Activated CD4-positive, alpha-beta T cell treated with anti-CD3 and anti-CD28 coated beads, Interleukin-2, Interleukin-4, amounts not matched to agents 100 ng/mL and 50 ng/mL, durations not matched to agents 16 hours and 8 hours (primary cell): ENCODE measurements around the gene GLI1.
"Not testable (repeated sequence)": the region's sequence is repeated elsewhere in the genome, so short reads cannot be mapped to it uniquely, and the experiment has no call there.

ENCODE experiments used
- DNase-seq: peaks from one replicate; pipeline ENCODE4 v3.0.0-alpha.2; 2020; ENCODE audit warnings: low spot score

Gene GLI1

DNA sequence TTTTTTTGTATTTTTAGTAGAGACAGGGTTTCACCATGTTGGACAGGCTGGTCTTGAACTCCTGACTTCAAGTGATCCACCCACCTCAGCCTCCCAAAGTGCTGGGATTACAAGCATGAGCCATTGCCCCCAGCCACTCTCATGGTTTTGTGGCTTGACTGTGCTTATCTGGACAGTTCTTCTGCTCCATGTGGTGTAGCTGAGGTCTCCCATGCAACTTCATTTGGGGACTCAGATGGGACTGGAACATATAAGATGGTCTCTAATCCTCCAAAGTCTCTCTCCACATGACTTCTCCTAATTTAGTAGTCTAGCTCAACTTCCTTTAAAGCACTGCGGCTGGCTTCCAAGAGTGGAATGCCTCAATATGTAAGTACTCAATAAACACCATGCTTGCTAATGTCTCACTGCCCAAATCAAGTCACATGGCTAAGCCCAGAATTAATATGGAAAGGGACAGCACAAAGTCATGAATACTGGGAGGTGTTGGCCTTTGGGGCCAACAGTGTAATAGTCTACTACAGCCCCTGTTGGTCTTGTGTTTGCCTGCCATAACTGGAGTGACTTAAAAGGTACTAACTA lies 17.6 kb upstream of the GLI1 start:
- DNase-seq = no peak

- DNase-seq = not testable (repeated sequence)
Observed at GRCh38 chr12:57444337-57444736, 15.2 kb upstream of the GLI1 start.

DNA sequence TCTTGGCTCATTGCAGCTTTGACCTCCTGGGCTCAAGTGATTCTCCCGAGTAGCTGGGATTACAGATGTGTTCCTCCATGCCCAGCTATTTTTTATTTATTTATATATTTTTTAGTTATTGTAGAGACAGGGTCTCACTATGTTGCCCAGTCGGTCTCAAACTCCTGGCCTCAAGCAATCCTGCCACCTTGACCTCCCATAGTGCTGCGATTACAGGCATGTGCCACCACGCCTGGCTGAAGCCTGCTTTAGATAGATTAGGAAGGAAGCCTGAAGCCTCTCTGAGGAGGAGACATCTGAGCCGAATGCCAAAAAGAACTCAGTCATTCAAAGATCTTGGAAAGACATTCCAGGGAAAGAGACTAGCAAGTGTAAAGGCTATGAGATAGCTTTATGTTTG lies 14.8 kb upstream of the GLI1 start:
- no peak for DNase-seq

DNA sequence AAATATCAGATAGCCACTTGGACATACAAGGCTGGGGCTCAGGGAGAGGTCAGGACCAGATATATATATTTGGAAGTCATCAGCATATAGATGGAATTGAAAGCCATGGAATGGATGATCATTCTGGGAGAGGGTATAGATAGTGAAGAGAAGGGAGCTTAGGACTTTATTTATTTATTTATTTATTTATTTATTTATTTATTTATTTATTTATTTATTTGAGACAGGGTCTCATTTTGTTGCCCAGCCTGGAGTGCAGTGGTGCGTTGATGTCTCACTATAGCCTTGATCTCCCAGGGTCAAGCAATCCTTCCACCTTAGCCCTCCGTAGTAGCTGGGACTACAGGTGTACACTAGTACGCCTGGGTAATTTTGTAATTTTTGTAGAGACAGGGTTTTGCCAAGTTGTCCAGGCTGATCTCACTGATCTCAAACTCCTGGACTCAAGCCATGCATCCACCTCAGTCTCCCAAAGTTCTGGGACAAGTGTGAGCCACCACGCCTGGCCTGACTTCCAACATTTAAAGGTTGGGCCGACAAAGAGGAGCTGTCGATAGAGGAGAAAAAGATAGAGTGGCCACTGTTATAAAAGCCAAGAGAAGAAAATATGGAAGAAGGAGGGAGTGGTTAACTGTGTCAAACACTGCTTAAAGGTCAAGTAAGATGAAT lies 13.2 kb upstream of the GLI1 start:
- no peak for DNase-seq

DNA sequence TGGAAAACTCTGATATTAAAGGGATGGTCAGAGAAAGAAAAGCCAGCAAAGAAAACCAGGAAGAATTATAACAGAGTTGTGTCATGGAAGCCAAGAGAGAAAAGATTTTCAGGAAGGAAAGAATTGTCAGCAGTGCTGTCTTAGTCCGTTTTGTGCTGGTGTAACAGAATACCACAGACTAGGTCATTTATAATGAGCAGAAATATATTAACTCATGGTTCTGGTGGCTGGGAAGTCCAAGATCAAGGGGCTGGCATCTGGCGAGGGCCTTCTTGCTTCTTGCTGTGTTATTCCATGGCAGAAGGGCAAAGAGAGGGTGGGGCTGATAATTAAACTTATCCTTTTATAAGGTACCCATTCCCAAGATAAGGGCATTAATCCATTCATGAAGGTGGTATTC lies 10.9 kb upstream of the GLI1 start:
- DNase-seq = no peak

GRCh38 chr12:57449375-57449774 lies 10.2 kb upstream of the GLI1 start:
- DNase-seq = no peak

DNA sequence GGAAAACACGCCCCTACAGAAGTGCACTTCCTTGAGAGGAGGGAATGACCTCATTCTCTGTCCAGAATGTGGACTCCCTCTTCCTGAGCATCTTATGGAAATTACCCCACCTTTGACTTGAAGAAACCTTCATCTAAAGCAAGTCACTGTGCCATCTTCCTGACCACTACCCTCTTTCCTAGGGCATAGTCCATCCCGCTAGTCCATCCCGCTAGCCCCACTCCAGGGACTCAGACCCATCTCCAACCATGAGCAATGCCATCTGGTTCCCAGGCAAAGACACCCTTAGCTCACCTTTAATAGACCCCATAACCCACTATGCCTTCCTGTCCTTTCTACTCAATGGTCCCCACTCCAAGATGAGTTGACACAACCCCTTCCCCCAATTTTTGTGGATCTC lies 9.5 kb upstream of the GLI1 start:
- DNase-seq = no peak

GRCh38 chr12:57451233-57451778 lies 8.3 kb upstream of the GLI1 start:
- no peak for DNase-seq

- DNase-seq = no peak
Observed at GRCh38 chr12:57452181-57452936, 7.2 kb upstream of the GLI1 start.

GRCh38 chr12:57452937-57453509 lies 6.6 kb upstream of the GLI1 start:
- peak; percentile 50 for DNase-seq

- DNase-seq = no peak
Observed at GRCh38 chr12:57454213-57454565, 5.4 kb upstream of the GLI1 start.

DNA sequence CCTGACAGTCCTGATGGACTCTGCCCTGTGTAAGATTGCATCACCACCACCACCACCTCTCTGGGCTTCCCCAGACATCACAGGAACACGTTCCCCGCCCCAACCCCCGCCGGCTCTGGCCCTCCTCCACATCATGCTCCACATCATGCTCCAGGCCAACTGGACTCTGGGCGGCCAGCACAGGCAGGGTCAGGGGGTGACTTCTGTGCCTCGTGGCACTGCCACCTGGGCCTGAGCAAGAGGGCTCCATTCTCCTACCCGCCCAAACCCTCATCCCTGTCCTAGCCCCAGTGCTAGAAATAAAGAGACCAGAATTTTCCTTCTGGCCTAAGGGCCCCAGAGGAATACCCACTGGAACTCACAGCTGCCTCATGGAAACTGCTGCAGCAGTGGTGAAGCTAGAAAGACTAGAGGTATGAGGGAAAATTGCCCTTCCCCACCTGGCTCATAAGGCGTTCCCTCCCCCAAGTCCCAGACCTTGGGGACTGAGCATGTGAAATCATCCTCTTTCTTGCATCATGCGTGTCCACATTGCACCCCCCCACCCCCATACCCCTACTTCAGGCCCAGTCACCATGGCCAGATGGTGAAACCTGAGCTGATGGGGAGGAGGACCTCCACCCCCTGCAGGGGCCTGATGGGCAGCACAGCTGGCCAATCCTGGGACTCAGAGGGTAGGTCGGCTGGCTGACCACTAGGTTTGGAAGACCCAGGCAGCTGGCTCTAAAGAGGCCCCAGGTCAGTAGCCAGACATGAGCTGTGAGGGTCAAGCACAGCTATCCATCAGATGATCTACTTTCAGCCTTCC lies 4.8 kb upstream of the GLI1 start, which contains the start of gene INHBE:
INHBE (plus strand) TSS at position 742 of the 808 bp plus-strand sequence. CDS start 230 bp downstream, outside the sequence.
- no peak for DNase-seq

- no peak for DNase-seq
Observed at GRCh38 chr12:57455374-57456144, 4.0 kb upstream of the GLI1 start.

DNA sequence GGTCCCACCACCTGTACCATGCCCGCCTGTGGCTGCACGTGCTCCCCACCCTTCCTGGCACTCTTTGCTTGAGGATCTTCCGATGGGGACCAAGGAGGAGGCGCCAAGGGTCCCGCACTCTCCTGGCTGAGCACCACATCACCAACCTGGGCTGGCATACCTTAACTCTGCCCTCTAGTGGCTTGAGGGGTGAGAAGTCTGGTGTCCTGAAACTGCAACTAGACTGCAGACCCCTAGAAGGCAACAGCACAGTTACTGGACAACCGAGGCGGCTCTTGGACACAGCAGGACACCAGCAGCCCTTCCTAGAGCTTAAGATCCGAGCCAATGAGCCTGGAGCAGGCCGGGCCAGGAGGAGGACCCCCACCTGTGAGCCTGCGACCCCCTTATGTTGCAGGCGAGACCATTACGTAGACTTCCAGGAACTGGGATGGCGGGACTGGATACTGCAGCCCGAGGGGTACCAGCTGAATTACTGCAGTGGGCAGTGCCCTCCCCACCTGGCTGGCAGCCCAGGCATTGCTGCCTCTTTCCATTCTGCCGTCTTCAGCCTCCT lies 3.4 kb upstream of the GLI1 start:
- DNase-seq = peak; percentile 71

- no peak for DNase-seq
Observed at GRCh38 chr12:57456737-57457490, 2.7 kb upstream of the GLI1 start.

- no peak for DNase-seq
Observed at GRCh38 chr12:57458665-57459054, 925 bp upstream of the GLI1 start.

GRCh38 chr12:57459055-57459749 lies 383 bp upstream of the GLI1 start:
- DNase-seq = peak; percentile 96

- no peak for DNase-seq
Observed at GRCh38 chr12:57460468-57460784, 841 bp downstream of the GLI1 start.

GRCh38 chr12:57460841-57461275 lies 1.3 kb downstream of the GLI1 start:
- no peak for DNase-seq
